Left ventricle myocardium inferior (tissue), 1 donor: ENCODE measurements around the gene COLEC11. TPM values are rescaled to one million over a fixed set of nuclear protein-coding genes. Genes with fewer than 3 reads are reported as not detected.

Experiments
- DNase-seq: peaks from one replicate; pipeline ENCODE4 v3.0.0-alpha.2; 2020
- H3K27ac ChIP-seq: fragments of 200-600 bp; replicated peaks from 2 replicates; pipeline ENCODE4 v1.8.0; 2021
- H3K27me3 ChIP-seq: fragments of 200-600 bp; 2 replicates; pipeline ENCODE4 v1.8.0; 2021; ENCODE audit warnings: low read depth
- H3K36me3 ChIP-seq: fragments of 200-600 bp; 2 replicates; pipeline ENCODE4 v1.8.0; 2021
- H3K4me1 ChIP-seq: fragments of 200-600 bp; 2 replicates; pipeline ENCODE4 v1.8.0; 2021
- H3K4me3 ChIP-seq: fragments of 200-600 bp; 2 replicates; pipeline ENCODE4 v1.8.0; 2021; ENCODE audit warnings: mild to moderate bottlenecking, moderate library complexity
- H3K9me3 ChIP-seq: fragments of 200-600 bp; replicated peaks from 2 replicates; pipeline ENCODE4 v1.8.0; 2021
- CTCF ChIP-seq: fragments of 200-600 bp; IDR thresholded peaks from 2 replicates; pipeline ENCODE4 v1.8.0; 2021; ENCODE audit warnings: antibody characterized with exemption, mild to moderate bottlenecking, borderline replicate concordance
- intact Hi-C: fragments of 100-400 bp; cut with micrococcal nuclease; formaldehyde crosslinking; loops from one replicate; pipeline ENCODE4 v1.11.0; 2022
- total RNA-seq: library from RNA; stranded (reverse); fragmentation: NEBNext Ultra II Directional; extraction: Animal tissue kit (Norgen Biotek cat#: 25700); gene quantifications from one replicate; pipeline ENCODE4 v1.2.1, GENCODE V29; 2021
- donor health status: DM: no; HTN: yes; CAD: no; lungs with severe emphysema.

COLEC11 gene
- total RNA-seq, 1 donor from 2014 or later, result 4.9 TPM

- DNase-seq, result no peak
- Histone ChIP-seq H3K27me3 (no peaks in the 10 kb centered on the region), H3K27ac (no peak overlapping the region), H3K36me3 (no peaks in the 10 kb centered on the region), H3K9me3 (peaks cover 9% of the 10 kb centered on the region), H3K4me3 (no peak overlapping the region), H3K4me1 (peaks cover 36% of the 10 kb centered on the region)
- no peak for TF ChIP-seq CTCF
- intact Hi-C loops, result no loop called here
Observed at GRCh38 chr2:3628241-3628679, 33.3 kb downstream of the COLEC11 start.

GRCh38 chr2:3628800-3629199 is 33.9 kb downstream of the COLEC11 start:
- intact Hi-C loops, result no loop called here

GRCh38 chr2:3630631-3631030 is 35.7 kb downstream of the COLEC11 start:
- no peaks in the 10 kb centered on the region for H3K27me3 ChIP-seq
- H3K27ac ChIP-seq, result no peak overlapping the region
- intact Hi-C loops, result no loop called here
- TF ChIP-seq CTCF, result no peak
- no peaks in the 10 kb centered on the region for H3K36me3 ChIP-seq
- no peak overlapping the region for H3K4me3 ChIP-seq
- no peak for DNase-seq
- peaks cover 36% of the 10 kb centered on the region for H3K4me1 ChIP-seq
- H3K9me3 ChIP-seq, result no peaks in the 10 kb centered on the region

More at GRCh38 chr2:3628800-3629199, 33.9 kb downstream of the COLEC11 start:
- Histone ChIP-seq H3K4me3 (no peak overlapping the region), H3K9me3 (peaks cover 3% of the 10 kb centered on the region), H3K27ac (no peak overlapping the region), H3K4me1 (peaks cover 36% of the 10 kb centered on the region), H3K27me3 (no peaks in the 10 kb centered on the region), H3K36me3 (no peaks in the 10 kb centered on the region)
- no peak for TF ChIP-seq CTCF
- no peak for DNase-seq

- Histone ChIP-seq H3K27ac (no peak overlapping the region), H3K36me3 (no peaks in the 10 kb centered on the region), H3K9me3 (no peaks in the 10 kb centered on the region), H3K27me3 (no peaks in the 10 kb centered on the region), H3K4me1 (peaks cover 29% of the 10 kb centered on the region), H3K4me3 (no peak overlapping the region)
- no peak for DNase-seq
- intact Hi-C loops, result no loop called here
- no peak for TF ChIP-seq CTCF
Observed at GRCh38 chr2:3631161-3631850, 36.4 kb downstream of the COLEC11 start.

GRCh38 chr2:3631851-3632659 is 37.1 kb downstream of the COLEC11 start:
- no peaks in the 10 kb centered on the region for H3K36me3 ChIP-seq
- H3K9me3 ChIP-seq, result no peaks in the 10 kb centered on the region
- DNase-seq, result no peak
- H3K4me3 ChIP-seq, result no peak overlapping the region
- TF ChIP-seq CTCF, result no peak
- peaks cover 22% of the 10 kb centered on the region for H3K4me1 ChIP-seq
- no peaks in the 10 kb centered on the region for H3K27me3 ChIP-seq
- intact Hi-C loops, result no loop called here
- H3K27ac ChIP-seq, result no peak overlapping the region
